AG08396 (cell line): Measurements from ENCODE around the gene CFAP157.

Experiments used
- DNase-seq: peaks from one replicate; pipeline ENCODE4 v3.0.0; 2012; ENCODE audit warnings: low spot score, mixed read lengths

The CFAP157 gene

DNA sequence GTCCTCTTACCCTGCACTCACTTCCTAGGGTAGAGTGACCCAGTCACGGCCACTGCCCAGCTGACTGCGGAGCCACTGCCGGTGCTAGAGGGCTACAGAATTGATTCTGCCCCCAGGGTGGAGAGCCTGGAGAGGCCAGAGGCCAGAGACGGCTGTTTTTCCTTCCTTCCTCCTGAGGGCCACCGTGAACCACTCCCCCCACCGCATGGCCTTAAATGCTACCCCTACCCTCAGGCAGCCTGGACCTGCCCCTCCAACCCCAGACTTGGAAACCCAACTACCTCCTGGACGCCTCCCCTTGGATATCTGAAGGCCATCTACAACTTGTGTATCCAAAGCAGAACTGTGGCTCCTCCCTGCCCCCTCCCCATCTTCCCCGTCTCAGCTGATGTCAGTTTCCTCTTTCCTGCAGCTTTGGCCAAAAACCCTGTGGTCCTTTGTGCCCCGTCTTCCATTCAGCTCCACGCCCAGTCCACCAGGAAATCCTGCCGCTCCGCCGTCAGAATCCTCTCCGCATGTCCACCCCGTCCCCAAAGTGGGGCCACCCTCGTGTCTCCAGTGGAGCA is 55.4 kb downstream of the CFAP157 start:
- no peak for DNase-seq

- DNase-seq = no peak
Observed at GRCh38 chr9:127763918-127764384, 57.2 kb downstream of the CFAP157 start.

- no peak for DNase-seq
Observed at GRCh38 chr9:127765418-127765817, 58.6 kb downstream of the CFAP157 start.
